ENCODE measurements around the gene FASTKD3. TPM values are rescaled to one million over a fixed set of nuclear protein-coding genes. Genes with fewer than 3 reads are reported as not detected.

The FASTKD3 gene
- total and polyA plus RNA-seq, 10 of the 15 experiments (the other 5 are each of a cell fraction or from before 2014, with no cell fraction given): 12.1 to 59.6 (median 25.3) TPM

DNA sequence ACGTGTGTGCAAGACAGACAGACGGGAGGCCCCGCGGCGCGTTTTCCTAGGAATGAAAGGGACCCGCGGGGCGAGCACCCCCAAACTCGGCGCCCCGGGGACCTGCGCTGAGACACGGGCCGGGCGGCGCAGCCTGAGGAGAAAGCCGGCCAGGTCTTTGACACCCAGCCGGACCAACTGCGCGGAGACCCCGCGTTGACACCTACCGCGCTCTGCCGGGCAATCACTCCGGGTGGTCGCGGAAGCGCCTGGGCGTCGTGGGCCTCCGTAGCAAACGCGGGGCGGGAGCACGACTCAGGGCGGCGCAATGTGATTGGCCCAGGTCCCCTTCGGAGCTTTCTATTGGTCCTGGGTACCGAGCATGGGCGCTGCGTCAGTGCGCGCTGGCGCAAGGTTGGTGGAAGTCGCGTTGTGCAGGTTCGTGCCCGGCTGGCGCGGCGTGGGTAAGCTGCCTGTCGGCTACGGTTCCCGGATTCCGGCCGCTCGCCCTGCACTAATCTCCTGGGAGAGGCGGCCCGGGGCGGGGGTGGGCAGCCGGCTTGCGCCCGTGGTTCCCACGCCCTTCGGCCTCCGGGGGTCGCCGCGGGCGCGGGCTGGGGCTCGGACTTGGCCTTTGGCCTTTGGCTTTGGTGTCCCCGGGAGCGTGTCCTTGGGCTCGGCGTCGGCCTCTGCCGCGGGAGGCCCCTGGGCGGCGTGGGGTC, at the start of gene FASTKD3, which contains the start of gene MTRR (continued):
- TF ChIP-seq TBL1XR1 (IDR thresholded peaks at IDR 0.05; ENCODE audit: low read depth, low read length) (no peak), E2F4 (IDR thresholded peaks at IDR 0.05; ENCODE audit: low read depth, low read length) (no peak), POLR2AphosphoS2 (IDR thresholded peaks at IDR 0.05; ENCODE audit: low read depth, low read length) (no peak), RELA (IDR thresholded peaks at IDR 0.05; ENCODE audit: borderline replicate concordance, partially characterized antibody) (no peak), HDAC2 (IDR thresholded peaks at IDR 0.05) (no peak), BACH1 (IDR thresholded peaks at IDR 0.05; ENCODE audit: borderline replicate concordance) (no peak), ZNF217 (IDR thresholded peaks at IDR 0.05) (no peak), YBX1 (IDR thresholded peaks at IDR 0.05) (no peak), RUNX3 (IDR thresholded peaks at IDR 0.05; ENCODE audit: low read length) (no peak), PML (IDR thresholded peaks at IDR 0.05; ENCODE audit: low read length) (0 out of 2 replicates have a peak, but pooled peaks have one; percentile 36)
- TF ChIP-seq, protein P1, sequence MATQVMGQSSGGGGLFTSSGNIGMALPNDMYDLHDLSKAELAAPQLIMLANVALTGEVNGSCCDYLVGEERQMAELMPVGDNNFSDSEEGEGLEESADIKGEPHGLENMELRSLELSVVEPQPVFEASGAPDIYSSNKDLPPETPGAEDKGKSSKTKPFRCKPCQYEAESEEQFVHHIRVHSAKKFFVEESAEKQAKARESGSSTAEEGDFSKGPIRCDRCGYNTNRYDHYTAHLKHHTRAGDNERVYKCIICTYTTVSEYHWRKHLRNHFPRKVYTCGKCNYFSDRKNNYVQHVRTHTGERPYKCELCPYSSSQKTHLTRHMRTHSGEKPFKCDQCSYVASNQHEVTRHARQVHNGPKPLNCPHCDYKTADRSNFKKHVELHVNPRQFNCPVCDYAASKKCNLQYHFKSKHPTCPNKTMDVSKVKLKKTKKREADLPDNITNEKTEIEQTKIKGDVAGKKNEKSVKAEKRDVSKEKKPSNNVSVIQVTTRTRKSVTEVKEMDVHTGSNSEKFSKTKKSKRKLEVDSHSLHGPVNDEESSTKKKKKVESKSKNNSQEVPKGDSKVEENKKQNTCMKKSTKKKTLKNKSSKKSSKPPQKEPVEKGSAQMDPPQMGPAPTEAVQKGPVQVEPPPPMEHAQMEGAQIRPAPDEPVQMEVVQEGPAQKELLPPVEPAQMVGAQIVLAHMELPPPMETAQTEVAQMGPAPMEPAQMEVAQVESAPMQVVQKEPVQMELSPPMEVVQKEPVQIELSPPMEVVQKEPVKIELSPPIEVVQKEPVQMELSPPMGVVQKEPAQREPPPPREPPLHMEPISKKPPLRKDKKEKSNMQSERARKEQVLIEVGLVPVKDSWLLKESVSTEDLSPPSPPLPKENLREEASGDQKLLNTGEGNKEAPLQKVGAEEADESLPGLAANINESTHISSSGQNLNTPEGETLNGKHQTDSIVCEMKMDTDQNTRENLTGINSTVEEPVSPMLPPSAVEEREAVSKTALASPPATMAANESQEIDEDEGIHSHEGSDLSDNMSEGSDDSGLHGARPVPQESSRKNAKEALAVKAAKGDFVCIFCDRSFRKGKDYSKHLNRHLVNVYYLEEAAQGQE (IDR thresholded peaks at IDR 0.05; ENCODE audit: low read depth, low read length): no peak
